HG02938 (cell line): Measurements from ENCODE around the gene DNM3.

Experiments
- ATAC-seq: cut with Tn5 transposase; IDR thresholded peaks from one replicate; pipeline ENCODE4 v1.9.1; 2021; ENCODE audit warnings: mild to moderate bottlenecking, moderate library complexity; ENCODE audit not compliant: unreplicated experiment

DNM3 gene

DNA sequence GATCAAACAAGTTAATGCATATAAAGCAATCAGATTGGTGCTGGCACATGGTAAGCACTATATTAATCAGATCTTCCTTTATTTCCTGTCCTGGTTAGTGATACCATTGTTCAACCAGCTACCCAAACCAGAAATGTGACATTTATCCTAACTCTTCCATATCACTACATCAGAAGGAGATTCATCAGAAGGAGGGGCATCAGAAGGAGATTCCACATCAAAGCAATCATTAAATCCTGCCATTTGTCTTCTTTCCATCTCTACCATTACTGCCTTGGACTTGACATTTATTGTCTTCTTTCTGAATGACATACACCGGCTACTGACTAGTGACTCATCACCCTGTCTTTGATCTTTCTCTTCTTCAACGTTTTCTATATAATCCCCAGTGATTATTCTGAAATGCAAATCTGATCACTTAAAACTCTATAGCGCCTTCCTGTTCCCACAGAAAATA is 75.0 kb downstream of the DNM3 start:
- no peak for ATAC-seq

DNA sequence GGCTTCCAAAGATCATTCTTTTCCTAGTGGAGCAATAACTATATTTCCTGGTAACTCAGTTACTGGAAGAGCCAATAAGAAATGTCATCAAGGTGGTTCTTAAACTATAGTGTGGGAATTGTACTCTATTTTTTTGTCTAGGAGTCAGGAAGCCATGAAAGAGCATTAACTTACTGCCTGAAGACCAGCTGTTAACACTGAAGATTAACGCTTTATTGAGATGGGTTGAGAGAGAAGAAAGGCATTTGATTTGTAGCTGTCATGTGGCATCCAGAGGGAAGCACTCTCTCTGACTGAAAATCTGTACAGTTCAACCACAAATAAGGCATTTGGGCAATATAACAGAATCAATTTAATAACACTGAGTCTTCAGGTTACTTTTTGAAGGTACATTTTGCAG is 76.0 kb downstream of the DNM3 start:
- no peak for ATAC-seq

DNA sequence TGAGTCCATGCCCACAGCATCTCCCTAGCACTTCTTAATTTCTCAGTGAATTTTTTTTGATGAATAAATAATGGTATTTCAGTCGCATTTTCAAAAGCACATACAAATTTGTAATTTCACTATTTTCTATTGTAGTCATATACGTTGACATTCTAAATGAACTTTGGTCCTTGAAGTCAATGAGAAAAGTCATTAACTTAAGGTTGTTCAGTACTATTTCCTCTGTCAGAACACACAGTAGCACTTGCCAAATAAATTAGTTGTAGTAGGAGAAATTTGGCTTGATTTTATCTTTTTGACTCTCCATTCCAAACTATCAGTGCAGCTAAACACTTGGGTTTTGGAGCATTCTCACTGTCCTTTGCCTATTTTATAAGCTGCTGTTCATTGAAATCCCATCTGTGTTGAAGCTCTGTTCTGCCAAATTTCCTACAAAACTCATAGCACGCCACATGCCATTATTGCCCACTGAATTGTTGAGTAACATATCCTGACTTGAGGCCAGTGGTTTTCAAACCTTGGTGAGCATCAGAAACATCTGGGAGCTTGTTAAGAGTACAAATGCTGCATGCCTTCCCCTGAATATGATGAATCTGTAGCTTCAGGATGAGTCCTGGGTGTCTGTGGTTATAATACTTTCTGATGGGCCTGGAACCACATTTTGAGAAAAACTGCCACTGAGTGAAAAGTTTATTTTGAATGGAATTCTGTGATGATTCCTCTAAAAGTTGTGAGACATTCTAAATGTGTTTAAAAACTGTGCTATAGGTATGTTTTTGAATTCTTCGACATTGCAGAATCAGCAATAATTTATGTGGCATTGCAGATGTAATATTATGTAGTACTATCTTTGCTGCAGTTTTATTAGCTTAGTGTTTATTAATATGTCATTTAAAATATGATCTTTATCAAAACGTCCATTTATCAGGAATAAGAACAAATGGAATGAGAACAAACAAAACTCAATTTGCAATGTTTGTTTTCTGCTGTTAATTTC is 78.9 kb downstream of the DNM3 start:
- no peak for ATAC-seq

DNA sequence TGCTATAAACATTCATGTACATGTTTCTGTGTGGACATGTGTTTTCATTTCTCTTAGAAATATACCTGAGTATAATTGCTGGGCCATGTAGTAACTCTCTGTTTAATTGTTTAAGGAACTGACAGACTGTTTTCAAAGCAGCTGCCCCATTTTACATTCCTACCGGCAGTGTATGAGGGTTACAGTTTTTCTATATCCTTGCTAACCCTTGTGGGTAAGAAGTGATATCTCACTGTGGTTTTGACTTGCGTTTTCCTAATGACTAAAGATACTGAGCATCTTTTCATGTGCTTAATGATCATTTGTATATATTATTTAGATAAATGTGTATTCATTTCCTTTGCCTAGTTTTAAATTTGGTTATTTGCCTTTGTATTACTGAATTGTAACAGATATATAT is 81.7 kb downstream of the DNM3 start:
- no peak for ATAC-seq

DNA sequence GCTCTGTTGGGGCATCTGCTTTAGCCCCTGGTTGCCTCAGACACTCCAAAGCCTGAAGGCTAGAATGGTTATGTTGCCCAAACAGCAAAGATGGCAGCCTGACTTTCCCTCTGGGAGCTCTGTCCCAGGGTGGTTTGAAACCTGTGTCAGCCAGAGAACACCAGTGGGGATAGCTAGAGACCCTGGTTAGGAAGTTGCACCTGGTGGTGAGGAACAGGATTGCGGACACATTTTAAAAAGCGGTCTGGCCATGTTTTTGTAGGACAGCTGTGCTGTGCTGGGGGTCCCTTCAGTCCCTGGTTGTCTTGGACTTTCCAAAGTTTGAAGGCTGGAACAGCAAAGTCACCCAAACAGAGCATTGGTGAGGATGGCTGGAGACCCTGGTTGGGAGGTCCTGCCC is 87.8 kb downstream of the DNM3 start:
- no peak for ATAC-seq

DNA sequence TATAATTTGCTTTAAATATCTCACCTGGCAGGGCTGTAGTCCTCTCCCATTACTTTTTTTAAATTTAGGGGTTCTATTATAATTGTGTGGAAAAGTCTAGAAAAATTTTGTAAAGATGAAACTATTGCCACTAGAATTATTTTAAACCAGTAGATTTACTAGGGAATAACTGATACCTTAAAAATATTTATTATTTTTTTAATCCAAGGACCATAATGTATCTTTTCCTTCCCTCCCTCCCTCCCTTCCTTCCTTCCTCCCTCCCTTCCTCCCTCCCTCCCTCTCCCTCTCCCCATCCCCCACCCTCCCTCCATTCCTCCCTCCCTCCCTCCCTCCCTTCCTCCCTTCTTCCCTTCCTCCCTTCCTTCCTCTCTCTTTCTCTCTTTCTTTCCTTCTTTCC is 90.5 kb downstream of the DNM3 start:
- no peak for ATAC-seq

DNA sequence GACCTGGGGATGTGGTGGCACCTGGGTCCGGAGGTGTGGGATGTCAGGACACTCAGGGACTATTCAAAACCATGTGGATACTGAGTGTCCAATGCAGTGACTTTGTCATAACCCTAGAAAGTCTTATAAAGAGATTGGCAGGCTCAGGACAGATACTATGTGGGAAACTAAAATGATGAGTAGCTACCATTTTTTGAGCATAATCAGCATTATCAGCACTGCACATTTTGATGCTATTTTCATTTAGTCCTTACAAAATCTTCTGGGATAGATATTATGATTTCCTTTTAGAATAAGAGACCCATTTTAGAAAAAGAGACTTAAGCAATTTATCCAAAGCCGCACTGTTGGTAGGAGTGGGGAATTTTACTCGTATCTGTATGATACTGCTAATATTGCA is 93.4 kb downstream of the DNM3 start:
- ATAC-seq: no peak

DNA sequence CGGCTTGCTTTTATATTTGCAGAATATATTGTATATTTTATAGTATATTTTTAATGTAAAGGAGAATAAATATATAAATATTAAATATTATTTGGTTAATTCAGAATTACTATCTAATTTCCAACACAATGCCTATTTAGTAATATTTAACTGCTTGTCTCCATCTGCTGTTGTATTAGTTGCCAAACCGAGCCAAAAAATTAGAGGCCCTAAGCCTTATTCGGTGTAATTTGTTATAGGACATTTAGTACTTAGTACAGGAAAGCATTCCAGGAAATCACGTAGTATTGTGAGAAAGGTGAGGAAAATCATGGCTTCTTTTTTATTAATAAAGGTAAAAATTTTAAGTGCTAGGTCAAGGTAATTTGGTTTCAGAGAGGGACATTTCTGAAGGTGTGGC is 93.8 kb downstream of the DNM3 start:
- ATAC-seq: no peak

DNA sequence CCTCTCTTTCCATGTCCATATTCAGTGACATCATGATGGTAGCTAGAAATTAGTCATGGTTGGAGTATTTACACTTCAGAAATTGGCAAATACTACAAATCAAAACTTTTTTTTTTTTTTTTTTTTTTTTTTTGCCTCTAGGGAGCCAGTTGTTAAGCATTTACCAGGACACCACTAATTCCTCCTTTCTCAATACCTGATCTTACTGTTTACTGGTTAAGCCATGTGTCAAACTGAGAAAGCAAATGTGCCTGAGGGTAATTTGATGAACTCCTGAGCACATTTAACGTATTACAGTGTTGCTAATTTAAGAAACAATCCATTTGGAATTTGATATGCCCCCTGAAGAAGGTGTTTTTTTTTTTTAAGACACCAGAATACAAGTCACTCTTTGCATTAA is 94.4 kb downstream of the DNM3 start:
- ATAC-seq: peak; percentile 54

DNA sequence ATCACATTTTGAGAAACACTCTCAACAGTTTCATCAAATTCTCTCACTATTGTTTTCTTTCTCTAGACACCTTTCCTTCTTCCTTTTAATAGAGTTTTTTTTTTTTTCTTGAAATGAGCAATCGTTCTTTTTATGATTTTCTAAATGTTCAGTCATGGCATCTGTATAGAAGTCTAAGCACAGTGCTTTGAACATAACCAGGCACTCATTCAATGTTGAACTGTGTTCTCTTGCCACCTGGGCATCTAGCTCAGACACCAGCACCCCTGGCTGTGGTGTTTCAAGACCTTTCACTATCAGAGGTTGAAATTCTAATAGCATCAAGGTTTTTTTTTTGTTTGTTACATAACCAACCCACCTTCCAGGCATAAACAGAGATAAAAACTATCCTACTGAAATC is 96.6 kb downstream of the DNM3 start:
- ATAC-seq: no peak

DNA sequence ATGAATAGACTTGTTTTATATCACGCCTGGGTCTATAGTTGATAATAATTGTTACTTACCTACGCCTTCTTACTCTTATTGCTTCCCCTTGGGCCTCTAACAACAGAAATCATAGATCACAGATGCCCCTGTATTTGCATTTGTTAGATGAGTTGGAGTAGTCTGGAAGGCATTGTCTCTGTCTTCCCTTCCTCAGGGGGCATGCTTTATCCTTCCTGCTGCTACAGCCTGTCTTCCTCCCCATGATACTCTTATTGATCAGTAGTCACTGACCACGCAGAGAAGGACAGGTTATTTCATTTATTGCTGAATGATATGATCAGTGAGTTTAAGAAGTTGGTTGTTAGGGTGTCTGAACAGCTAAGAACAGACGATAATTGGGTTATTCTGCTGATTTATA is 98.4 kb downstream of the DNM3 start:
- no peak for ATAC-seq

DNA sequence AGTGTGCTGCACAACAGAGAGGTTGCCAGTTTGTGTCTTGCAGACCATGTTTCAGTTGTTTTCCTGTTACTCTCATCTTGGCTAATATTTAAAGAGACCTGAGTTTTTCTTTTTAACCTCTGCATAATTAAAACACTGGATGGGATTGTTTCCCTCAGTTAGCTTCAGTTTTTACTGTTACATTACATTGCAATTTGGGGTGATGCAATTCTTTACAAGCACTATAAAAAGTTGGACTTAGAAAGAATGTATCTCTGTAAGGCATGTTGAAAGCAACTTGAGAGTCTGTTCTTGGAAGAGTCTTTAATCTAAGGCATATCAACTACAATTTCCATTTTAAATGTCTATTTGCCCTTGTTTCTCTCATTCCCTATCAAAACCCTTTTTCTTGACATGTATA is 99.1 kb downstream of the DNM3 start:
- ATAC-seq: no peak

DNA sequence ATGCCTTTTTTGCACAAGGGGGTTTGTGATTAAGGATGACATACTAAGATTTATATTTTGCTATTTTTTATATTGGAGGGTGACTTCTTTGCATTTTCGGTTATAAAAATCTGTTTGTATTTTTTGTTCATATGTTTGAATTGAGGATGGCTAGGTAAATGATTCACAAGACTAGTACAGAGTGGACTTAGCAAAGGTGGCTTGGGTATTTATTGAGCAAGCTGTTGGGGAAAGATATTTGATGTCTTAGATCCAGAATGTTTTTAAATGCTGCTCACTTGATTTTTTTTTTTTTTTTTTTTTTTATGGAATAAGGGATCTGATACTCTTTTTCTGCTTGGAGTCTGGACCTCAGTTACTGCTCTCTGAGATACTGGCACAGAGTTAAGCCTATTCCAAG is 100.6 kb downstream of the DNM3 start:
- no peak for ATAC-seq

DNA sequence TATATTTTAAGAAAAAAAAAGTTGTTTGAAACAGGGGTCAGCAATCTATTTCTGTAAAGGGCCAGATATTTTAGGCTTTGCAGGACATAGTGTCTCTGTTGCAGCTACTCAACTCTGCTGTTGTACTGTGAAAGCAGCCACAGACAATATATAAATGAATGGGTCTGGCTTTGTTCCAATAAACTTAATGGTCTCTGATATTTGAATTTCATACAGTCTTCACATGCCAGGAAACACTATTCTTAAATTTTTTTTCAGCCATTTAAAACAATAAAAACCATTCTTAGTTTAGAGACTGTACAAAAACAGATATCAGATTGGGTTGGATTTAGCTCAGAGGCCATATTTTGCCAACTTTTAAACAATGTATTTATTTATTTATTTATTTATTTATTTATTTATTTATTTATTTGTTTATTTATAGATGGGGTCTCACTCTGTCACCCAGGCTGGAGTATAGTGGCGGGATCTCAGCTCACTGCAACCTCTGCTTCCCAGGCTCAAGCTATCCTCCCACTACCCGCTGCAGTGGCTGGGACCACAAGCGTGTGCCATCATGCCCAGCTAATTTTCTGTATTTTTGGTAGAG is 102.8 kb downstream of the DNM3 start:
- no peak for ATAC-seq

DNA sequence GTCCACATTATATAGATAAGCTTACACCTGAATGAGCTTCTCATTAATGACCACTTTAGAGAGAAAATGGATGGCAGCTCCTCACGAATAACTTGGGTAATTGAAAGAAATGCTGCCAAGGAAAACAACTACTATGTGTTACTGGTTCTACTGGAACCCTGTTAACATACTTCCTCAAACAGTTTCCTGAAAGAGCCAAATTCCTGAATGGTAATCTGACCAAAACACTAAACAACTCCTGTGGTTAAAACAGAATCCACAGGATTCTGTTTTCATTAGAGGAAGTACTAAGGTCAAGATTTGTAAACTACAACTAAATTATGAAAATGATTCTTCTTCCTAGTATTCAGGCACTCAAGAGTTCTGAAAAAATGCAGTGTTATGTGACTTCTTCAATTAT is 107.2 kb downstream of the DNM3 start:
- ATAC-seq: no peak

DNA sequence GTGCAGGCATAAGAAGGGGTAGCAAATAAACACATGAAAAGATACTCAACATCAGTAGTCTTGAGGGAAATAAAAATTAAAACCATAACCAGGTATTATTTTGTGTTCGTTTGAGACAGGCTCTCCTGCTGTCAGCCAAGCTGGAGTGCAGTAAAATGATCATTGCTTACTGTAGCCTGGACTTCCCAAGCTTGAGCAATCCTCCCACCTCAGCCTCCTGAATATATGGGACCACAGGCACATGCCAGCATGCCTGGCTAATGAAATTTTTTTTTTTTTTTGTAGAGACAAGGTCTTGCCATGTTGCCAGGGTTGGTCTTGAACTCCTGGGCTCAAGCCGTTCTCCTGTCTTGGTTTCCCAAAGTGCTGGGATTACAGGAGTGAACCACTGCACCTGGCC is 108.0 kb downstream of the DNM3 start:
- no peak for ATAC-seq

DNA sequence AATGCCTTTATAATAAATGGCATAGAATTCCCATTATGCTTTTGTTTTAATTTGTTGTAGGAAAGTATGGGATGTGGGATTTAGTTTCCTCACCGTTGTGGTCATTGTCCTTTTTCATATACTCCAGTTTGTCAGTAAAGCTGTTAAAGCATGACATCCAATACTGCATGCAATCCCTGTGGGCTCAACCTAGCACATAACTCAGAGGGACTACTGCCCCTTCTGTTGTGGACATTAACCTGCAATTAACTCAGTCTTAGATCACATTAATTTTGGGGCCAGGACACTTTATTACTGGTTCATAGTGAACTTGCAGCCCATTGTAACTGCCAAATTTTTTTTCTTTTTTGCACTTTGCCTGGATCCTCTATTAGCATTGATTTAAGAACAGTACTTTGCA is 112.5 kb downstream of the DNM3 start:
- no peak for ATAC-seq

DNA sequence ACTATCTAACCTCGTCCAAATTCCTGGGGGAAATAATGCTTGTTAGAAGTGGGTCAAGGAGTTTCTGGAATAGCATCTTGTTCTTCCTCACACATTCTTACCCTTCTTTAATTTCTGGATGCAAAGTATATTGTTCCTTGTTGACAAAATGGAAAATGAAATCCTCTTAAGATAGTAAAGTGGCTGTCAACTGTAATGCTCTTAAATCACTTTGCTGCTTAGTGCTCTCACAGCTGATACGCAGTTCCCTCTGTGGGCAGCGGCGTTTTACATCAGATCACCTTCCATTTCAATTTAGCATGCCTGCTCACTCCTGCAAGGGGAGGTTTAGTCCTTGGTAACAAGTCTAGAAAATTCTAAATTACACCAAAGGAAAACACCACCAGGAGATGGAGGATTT is 113.1 kb downstream of the DNM3 start:
- ATAC-seq: no peak

DNA sequence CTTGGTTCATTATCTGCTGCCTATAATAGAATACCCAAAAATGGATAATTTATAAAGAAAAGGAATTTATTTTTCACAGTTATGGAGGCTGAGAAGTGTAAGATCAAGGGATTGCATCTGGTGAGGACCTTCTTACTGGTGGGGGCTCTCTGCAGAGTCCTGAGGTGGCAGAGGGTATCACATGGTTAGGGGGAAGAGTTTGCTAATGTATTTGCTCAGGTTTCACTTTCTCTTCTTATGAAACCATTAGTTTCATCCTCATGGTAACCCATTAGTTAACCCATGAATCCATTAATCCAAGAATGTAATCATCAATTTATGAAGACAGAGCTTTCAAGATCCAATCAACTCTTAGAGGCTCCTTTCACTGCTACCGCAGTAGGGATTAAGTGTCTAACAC is 120.6 kb downstream of the DNM3 start:
- ATAC-seq: peak; percentile 79

DNA sequence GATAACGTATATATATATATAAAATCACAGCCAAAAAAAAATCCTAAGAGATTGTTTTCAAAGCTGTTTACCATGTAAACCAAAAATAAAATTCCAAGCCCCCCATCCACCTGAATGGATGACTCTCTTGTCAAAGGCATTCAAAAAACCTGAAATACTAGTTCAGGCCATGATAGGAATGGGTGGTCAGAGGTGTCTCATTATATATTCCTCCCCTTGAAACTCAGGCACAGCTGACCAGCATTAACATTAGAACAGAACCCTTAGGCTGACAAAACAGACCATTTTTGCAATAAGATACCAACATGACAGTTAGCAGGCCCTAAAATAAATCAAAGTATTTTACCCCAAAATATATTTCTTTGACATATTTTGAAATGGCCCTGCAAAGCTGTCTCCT is 122.5 kb downstream of the DNM3 start:
- ATAC-seq: no peak

DNA sequence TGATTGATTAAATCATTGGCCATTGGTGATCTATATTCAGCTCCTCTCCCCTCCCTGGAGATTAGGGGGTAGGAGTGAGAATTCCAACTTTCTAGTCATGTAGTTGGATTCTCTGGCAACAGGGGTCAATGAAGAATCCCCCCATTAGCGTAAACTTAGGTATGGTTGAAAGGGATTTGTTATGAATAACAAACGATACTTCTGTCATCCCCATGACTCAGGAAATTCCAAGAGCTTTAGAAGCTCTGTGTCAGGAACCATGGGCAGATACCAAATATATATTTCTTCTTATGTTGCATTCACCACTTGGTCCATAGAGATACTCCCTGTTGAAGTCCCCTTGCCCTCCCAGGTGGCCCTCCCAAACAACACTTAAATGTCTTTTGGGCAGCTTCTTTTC is 124.5 kb downstream of the DNM3 start:
- no peak for ATAC-seq

DNA sequence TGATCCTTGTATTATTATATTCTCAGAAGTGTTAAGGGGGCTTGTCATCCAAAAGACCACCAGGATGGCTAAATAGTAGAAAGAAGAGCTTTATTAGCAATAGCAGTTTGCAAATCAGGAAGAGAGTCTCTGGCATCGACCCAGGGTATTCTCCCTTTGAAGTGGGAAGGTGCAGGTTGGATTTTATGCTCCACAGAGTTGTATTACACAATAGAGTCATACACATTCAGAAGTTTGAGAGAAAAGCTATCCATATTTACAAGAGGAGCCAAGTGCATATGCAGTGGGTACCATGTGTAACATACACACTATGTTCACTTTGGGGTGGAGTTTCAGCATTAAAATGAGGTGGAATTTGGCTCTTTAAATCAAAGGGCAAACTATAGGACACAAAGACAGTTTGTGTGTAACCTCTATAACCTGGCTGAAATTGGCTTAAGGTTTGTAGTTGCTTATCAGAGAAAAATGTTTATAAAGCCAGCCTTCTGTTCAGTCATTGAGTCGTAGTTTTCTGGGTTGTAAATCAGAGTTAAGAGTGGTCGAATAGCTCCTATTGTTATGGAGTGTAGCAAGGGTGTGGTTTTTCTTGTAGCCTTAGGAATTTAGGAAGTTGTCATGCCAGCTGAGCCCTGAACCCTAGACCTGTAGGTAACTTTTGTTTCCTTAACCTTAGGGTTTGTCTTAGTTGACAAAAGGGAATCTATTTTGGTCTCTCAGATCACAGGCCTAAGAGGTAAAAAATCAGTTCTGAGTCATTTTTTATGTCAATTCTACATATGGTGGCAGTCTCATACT is 125.3 kb downstream of the DNM3 start:
- no peak for ATAC-seq
